Upper lobe of left lung (tissue), 6 donors: ENCODE results near the gene TENM4. TPM values are rescaled to one million over a fixed set of nuclear protein-coding genes. Genes with fewer than 3 reads are reported as not detected.

Experiments used
- ATAC-seq, 2 donors: fragments of 200-7000 bp; cut with Tn5 transposase; one replicate each; pipeline ENCODE4 v1.9.1; 2022; ENCODE audit warnings: mild to moderate bottlenecking in 2 of 2, moderate library complexity in 2 of 2; ENCODE audit not compliant: low FRiP score in 2 of 2
- DNase-seq, 2 donors: peaks; one replicate each; pipeline ENCODE4 v3.0.0-alpha.2; 2019 to 2020
- H3K27ac ChIP-seq, 4 donors: fragments of 200-600 bp; sonication (generic); one replicate each; pipeline ENCODE4 v1.5.1; 2016 to 2019
- H3K27me3 ChIP-seq, 4 donors: fragments of 200-600 bp; sonication (generic); one replicate each; pipeline ENCODE4 v1.5.1; 2017 to 2019
- H3K36me3 ChIP-seq, 4 donors: fragments of 200-600 bp; sonication (generic); one replicate each; pipeline ENCODE4 v1.5.1; 2016 to 2019
- H3K4me1 ChIP-seq, 4 donors: fragments of 200-600 bp; sonication (generic); one replicate each; pipeline ENCODE4 v1.5.1; 2018 to 2019
- H3K4me3 ChIP-seq, 4 donors: fragments of 200-600 bp; sonication (generic); one replicate each; pipeline ENCODE4 v1.5.1; 2017 to 2019; ENCODE audit warnings: mild to moderate bottlenecking in 2 of 4, moderate library complexity in 1 of 4
- H3K9me3 ChIP-seq, 4 donors: fragments of 200-600 bp; sonication (generic); one replicate each; pipeline ENCODE4 v1.5.1; 2018 to 2019
- EP300 ChIP-seq, 4 donors: sonication (generic); formaldehyde crosslinking; IDR thresholded peaks; one replicate each; pipeline ENCODE4 v1.5.1; 2017; ENCODE audit warnings: antibody characterized with exemption in 4 of 4, control low read depth in 2 of 4
- POLR2A ChIP-seq, 4 donors: fragments of 450-650 bp; IDR thresholded peaks; one replicate each; pipeline ENCODE4 v1.5.1; 2016 to 2017; ENCODE audit warnings: antibody characterized with exemption in 4 of 4, mild to moderate bottlenecking in 2 of 4
- POLR2AphosphoS5 ChIP-seq, 2 donors: sonication (generic); formaldehyde crosslinking; IDR thresholded peaks; one replicate each; pipeline ENCODE4 v1.5.1; 2017; ENCODE audit warnings: antibody characterized with exemption in 2 of 2
- WGBS, 2 donors: methylation state at CpG; one replicate each; pipeline ENCODE4 v1.1.5; 2017 to 2018; 5-methylcytosine and 5-hydroxymethylcytosine counted together
- total RNA-seq, 6 donors: library from RNA; depleted of rRNA in 4 of 6; stranded (reverse); fragments of >200 nt in 4 of 6; gene quantifications; one replicate each; pipeline versions ENCODE4 v1.1.0 to v1.2.1, GENCODE V29; 2016 to 2021
- TF ChIP-seq, protein P1 (sequence below), 6 experiments: fragments of 450-650 bp in 4 of 6; fragments of 200-600 bp in 2 of 6; sonication (generic) in 2 of 6; IDR thresholded peaks; one replicate each; pipeline ENCODE4 v1.5.1; 2016 to 2019; ENCODE audit warnings: antibody characterized with exemption in 6 of 6
- donor health status: DM: no; HTN: no; CAD: no; lungs with moderate emphysema.
- donor health status: DM: no; HTN: yes; CAD: no; lungs with severe emphysema.

TENM4 gene
- total RNA-seq, 6 donors from 2014 or later = 0.11 to 20.0 (median 3.7) TPM

DNA sequence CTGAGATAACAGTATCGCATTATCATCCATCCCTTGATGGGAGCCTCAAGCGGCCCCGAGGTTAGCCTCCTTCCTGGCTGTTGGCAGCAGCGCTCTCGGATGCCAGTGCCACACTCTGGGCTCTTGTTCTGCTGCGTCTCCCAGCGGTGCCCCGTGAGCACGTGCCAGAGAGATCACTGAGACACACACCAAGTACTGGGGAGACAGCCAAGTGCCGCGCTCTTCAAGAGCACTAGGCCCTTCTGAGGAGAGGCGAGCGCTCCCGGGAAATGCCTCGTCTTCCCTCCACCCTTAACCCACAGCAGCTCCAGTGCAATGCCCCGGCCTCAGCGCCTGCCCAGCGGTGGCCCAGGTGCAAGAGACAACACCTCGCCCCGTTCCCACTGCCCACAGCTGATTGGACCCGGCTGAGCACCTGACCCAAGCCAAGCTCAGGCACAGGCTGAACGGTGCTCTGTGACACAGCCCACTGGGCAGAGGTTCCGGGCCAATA is 617.9 kb downstream of the TENM4 start:
- no peaks in the 10 kb centered on the region for H3K27me3 ChIP-seq
- WGBS, 2 donors = 65 to 82% methylated on average over 11 to 23 of the region's 23 CpGs
- H3K27ac ChIP-seq = peak overlapping the region; percentile 39 to 73 (median 62)
- ATAC-seq = peak; percentile 76 to 85
- TF ChIP-seq POLR2A (IDR thresholded peaks at IDR 0.05) (peak in 1 of 4 donors; percentile 5), POLR2AphosphoS5 (IDR thresholded peaks at IDR 0.05) (peak in 1 of 2 donors; percentile 18)
- TF ChIP-seq, protein P1, sequence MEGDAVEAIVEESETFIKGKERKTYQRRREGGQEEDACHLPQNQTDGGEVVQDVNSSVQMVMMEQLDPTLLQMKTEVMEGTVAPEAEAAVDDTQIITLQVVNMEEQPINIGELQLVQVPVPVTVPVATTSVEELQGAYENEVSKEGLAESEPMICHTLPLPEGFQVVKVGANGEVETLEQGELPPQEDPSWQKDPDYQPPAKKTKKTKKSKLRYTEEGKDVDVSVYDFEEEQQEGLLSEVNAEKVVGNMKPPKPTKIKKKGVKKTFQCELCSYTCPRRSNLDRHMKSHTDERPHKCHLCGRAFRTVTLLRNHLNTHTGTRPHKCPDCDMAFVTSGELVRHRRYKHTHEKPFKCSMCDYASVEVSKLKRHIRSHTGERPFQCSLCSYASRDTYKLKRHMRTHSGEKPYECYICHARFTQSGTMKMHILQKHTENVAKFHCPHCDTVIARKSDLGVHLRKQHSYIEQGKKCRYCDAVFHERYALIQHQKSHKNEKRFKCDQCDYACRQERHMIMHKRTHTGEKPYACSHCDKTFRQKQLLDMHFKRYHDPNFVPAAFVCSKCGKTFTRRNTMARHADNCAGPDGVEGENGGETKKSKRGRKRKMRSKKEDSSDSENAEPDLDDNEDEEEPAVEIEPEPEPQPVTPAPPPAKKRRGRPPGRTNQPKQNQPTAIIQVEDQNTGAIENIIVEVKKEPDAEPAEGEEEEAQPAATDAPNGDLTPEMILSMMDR (IDR thresholded peaks at IDR 0.05) = no peak
- H3K4me3 ChIP-seq = no peak overlapping the region
- peak; percentile 83 to 85 for DNase-seq
- peaks cover 3 to 20% (median 12%) of the 10 kb centered on the region in 4 donors for H3K4me1 ChIP-seq
- H3K36me3 ChIP-seq = no peaks in the 10 kb centered on the region
- no peaks in the 10 kb centered on the region for H3K9me3 ChIP-seq

DNA sequence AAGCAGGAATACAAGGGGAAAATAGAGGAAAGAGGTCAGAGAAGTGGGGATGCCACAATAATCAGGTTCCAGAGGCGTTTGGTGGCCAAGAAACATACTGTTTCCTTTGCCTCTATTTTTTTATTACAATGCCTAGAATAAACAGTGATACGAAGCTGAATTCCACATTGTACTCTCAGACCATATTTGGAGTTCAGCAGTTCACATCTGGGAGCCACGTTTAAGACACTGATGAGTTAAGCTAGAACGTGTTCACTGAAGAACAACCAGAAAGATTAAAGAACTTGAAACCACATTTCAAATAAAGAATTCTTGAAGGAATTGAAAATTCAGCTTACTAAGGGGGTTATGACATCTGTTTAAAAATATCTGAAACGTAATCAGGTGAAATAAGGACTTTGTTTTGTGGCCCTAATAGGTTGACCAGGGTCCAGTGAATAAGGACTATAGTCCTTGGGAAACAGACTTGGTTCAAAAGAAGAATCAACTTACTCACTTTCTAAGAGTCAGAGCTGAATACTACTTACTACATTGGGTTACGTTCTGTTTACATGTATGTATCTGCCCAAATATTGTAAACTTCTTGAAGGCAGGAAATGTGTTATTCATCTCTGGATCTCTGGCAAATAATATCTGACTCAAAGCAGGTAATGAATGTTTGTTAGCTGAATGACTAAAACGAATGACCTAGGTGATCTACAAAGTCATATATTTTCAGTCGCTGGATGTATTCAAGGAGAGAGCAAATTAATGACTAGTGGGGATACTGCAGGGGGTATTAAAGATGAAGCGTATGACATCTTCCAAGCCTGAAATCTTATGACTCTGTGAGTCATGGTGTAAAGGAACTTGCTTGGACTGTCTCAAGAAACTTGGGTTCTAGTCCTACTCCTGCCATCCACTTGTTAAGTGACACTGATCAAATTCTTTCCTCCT is 619.2 kb downstream of the TENM4 start:
- H3K27ac ChIP-seq = no peak overlapping the region
- no peak for ATAC-seq
- no peaks in the 10 kb centered on the region for H3K9me3 ChIP-seq
- H3K27me3 ChIP-seq = no peaks in the 10 kb centered on the region
- no peaks in the 10 kb centered on the region for H3K36me3 ChIP-seq
- DNase-seq = no peak
- peaks cover 3 to 20% (median 12%) of the 10 kb centered on the region in 4 donors for H3K4me1 ChIP-seq
- WGBS, 2 donors = 63 to 70% methylated on average over 9 of the region's 9 CpGs
- H3K4me3 ChIP-seq = no peak overlapping the region
- TF ChIP-seq, protein P1 (IDR thresholded peaks at IDR 0.05) = no peak
- TF ChIP-seq EP300 (IDR thresholded peaks at IDR 0.05) = no peak
- TF ChIP-seq POLR2A (IDR thresholded peaks at IDR 0.05) = no peak
- TF ChIP-seq POLR2AphosphoS5 (IDR thresholded peaks at IDR 0.05) = no peak

DNA sequence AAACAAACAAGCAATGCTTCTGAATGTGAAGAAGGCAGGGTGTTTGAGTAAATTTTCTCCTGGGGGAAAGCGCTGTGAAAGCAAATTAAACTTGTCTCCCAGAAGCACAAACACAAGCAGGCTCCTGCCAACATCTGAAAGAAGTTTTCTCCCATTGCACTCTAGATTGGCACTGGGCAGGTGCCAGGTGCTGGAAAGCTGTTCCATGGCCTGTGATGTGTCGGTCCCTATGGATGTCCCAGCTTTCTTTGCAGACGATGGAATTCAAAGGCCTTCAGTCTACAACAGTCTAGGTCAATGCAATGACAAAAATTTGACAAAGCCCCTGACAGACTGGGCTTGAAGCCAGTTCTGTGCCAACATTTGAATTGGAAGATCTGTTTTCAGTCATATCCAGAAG is 620.1 kb downstream of the TENM4 start:
- ATAC-seq (no peak), DNase-seq (no peak)
- no peaks in the 10 kb centered on the region for H3K36me3 ChIP-seq
- WGBS, 2 donors = 67 to 79% methylated on average over 2 to 3 of the region's 3 CpGs
- H3K9me3 ChIP-seq = no peaks in the 10 kb centered on the region
- no peak overlapping the region for H3K27ac ChIP-seq
- no peak overlapping the region for H3K4me3 ChIP-seq
- peaks cover 3 to 17% (median 10%) of the 10 kb centered on the region in 4 donors for H3K4me1 ChIP-seq
- TF ChIP-seq, protein P1 (IDR thresholded peaks at IDR 0.05) = no peak
- no peak for TF ChIP-seq POLR2A (IDR thresholded peaks at IDR 0.05)
- TF ChIP-seq POLR2AphosphoS5 (IDR thresholded peaks at IDR 0.05) = no peak
- no peak for TF ChIP-seq EP300 (IDR thresholded peaks at IDR 0.05)
- H3K27me3 ChIP-seq = no peaks in the 10 kb centered on the region

DNA sequence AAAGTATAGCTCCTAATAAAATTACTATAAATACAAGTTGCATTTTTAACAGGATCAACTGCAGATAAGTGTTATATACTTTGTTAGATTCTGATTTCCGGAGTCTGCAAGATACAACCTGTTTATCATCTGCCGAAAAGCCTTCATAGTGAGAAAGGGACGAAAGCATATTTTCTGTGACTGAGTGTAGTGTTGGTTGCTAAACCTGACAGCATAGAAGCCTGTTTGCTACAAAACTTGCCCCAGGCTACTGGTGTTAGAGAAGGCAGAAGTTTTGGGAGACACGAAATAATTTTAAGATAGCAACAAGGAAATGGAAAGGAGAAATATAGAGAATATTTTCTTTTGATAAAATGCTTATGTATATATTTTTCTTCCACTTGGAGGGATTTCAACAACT is 622.6 kb downstream of the TENM4 start:
- Histone ChIP-seq H3K4me1 (peaks cover 0 to 4% (median 3%) of the 10 kb centered on the region in 4 donors), H3K27me3 (no peaks in the 10 kb centered on the region), H3K27ac (no peak overlapping the region), H3K4me3 (no peak overlapping the region), H3K9me3 (no peaks in the 10 kb centered on the region), H3K36me3 (no peaks in the 10 kb centered on the region)
- 82 to 85% methylated on average over 4 of the region's 4 CpGs for WGBS, 2 donors
- TF ChIP-seq POLR2AphosphoS5 (IDR thresholded peaks at IDR 0.05) = no peak
- ATAC-seq (no peak), DNase-seq (no peak)

DNA sequence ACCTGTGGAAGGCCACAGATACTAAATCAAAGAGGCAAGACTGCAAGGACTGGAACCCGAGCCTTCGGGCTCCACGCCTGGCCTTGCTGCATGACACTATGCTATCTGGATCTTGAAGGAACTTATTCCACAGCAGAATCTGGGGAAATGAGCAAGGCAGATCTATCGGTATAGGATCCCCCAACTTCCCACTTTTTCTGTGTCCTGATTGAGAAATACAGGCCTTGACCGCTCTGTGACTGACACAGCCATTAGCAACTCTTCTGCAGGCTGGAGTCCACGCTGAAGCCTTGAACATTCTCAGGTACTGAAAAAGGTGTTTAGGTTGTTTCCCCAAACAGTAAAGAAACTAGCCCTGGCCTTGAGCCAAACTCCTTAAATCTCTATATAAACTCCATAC is 625.0 kb downstream of the TENM4 start:
- no peaks in the 10 kb centered on the region for H3K9me3 ChIP-seq
- H3K36me3 ChIP-seq = no peaks in the 10 kb centered on the region
- H3K4me3 ChIP-seq = no peak overlapping the region
- TF ChIP-seq EP300 (IDR thresholded peaks at IDR 0.05) (no peak), POLR2A (IDR thresholded peaks at IDR 0.05) (no peak), POLR2AphosphoS5 (IDR thresholded peaks at IDR 0.05) (no peak)
- TF ChIP-seq, protein P1 (IDR thresholded peaks at IDR 0.05) = no peak
- ATAC-seq (peak in 1 of 2 donors; percentile 58), DNase-seq (no peak)
- no peaks in the 10 kb centered on the region for H3K27me3 ChIP-seq
- no peak overlapping the region for H3K27ac ChIP-seq
- peaks cover 0 to 14% (median 4%) of the 10 kb centered on the region in 4 donors for H3K4me1 ChIP-seq
- WGBS, 2 donors = 81 to 95% methylated on average over 6 of the region's 6 CpGs
